Stomach smooth muscle (tissue), 2 donors: ENCODE measurements around the gene TRMT1.

ENCODE experiments used
- H3K27ac ChIP-seq: one replicate; pipeline ENCODE4 v1.7.0; 2013; ENCODE audit warnings: mild to moderate bottlenecking, low read length, inconsistent platforms
- H3K27me3 ChIP-seq, 2 donors: one replicate each; pipeline ENCODE4 v1.7.0; 2013; ENCODE audit warnings: low read length in 2 of 2; ENCODE audit not compliant: insufficient read depth in 2 of 2, control insufficient read depth in 1 of 2
- H3K36me3 ChIP-seq, 2 donors: one replicate each; pipeline ENCODE4 v1.7.0; 2013; ENCODE audit warnings: low read length in 2 of 2; ENCODE audit not compliant: control insufficient read depth in 2 of 2, insufficient read depth in 2 of 2
- H3K4me1 ChIP-seq: one replicate; pipeline ENCODE4 v1.7.0; 2013; ENCODE audit warnings: low read length; ENCODE audit not compliant: control insufficient read depth, insufficient read depth
- H3K4me3 ChIP-seq, 2 donors: one replicate each; pipeline ENCODE4 v1.7.0; 2013; ENCODE audit warnings: low read length in 2 of 2
- H3K9ac ChIP-seq, 2 donors: one replicate each; pipeline ENCODE4 v1.7.0; 2013; ENCODE audit warnings: low read length in 2 of 2, mild to moderate bottlenecking in 1 of 2
- H3K9me3 ChIP-seq, 2 donors: one replicate each; pipeline ENCODE4 v1.7.0; 2013; ENCODE audit warnings: low read length in 2 of 2; ENCODE audit not compliant: control insufficient read depth in 2 of 2
- donor health status: healthy.
- donor health status: Pancreatic carcinoma.

The TRMT1 gene

GRCh38 chr19:13109361-13110098 is 7.0 kb downstream of the TRMT1 start:
- H3K4me1 ChIP-seq, result peaks cover 3% of the 10 kb centered on the region
- H3K4me3 ChIP-seq, result no peak overlapping the region
- no peaks in the 10 kb centered on the region for H3K9me3 ChIP-seq
- no peak overlapping the region for H3K27ac ChIP-seq
- H3K9ac ChIP-seq, result no peak overlapping the region
- H3K27me3 ChIP-seq, result no peaks in the 10 kb centered on the region
- H3K36me3 ChIP-seq, result peaks cover 4 to 13% of the 10 kb centered on the region in 2 donors

GRCh38 chr19:13104848-13105711 is 11.5 kb downstream of the TRMT1 start:
- Histone ChIP-seq H3K36me3 (peaks cover 0 to 7% of the 10 kb centered on the region in 2 donors), H3K9ac (no peak overlapping the region), H3K27ac (no peak overlapping the region), H3K4me1 (peaks cover 22% of the 10 kb centered on the region), H3K4me3 (peak overlapping the region in 1 of 2 donors; percentile 8), H3K27me3 (peaks cover 2 to 3% of the 10 kb centered on the region in 2 donors), H3K9me3 (no peaks in the 10 kb centered on the region)

- Histone ChIP-seq H3K4me1 (peaks cover 25% of the 10 kb centered on the region), H3K4me3 (peak overlapping the region in 1 of 2 donors; percentile 8), H3K27me3 (peaks cover 2 to 3% of the 10 kb centered on the region in 2 donors), H3K9me3 (no peaks in the 10 kb centered on the region), H3K36me3 (peaks cover 0 to 5% of the 10 kb centered on the region in 2 donors), H3K27ac (no peak overlapping the region), H3K9ac (no peak overlapping the region)
These were observed 12.1 kb downstream of the TRMT1 start for GRCh38 chr19:13104360-13104847.

- H3K4me3 ChIP-seq, result no peak overlapping the region
- H3K9me3 ChIP-seq, result no peaks in the 10 kb centered on the region
- peaks cover 31% of the 10 kb centered on the region for H3K4me1 ChIP-seq
- H3K27me3 ChIP-seq, result peaks cover 2 to 6% of the 10 kb centered on the region in 2 donors
- peaks cover 0 to 2% of the 10 kb centered on the region in 2 donors for H3K36me3 ChIP-seq
- H3K27ac ChIP-seq, result peak overlapping the region; percentile 24
- no peak overlapping the region for H3K9ac ChIP-seq
These were observed 12.8 kb downstream of the TRMT1 start for GRCh38 chr19:13103581-13104359.

- Histone ChIP-seq H3K4me3 (peak within 1 kb of the TSS; percentile 60 to 70), H3K9ac (peak within 1 kb of the TSS; percentile 13 to 48), H3K9me3 (no peaks in the 10 kb centered on the region), H3K27me3 (peaks cover 2 to 8% of the 10 kb centered on the region in 2 donors), H3K27ac (peak within 1 kb of the TSS; percentile 37), H3K36me3 (peaks cover 0 to 2% of the 10 kb centered on the region in 2 donors), H3K4me1 (peaks cover 34% of the 10 kb centered on the region)
These were observed 13.6 kb downstream of the TRMT1 start, which contains the start of gene LYL1 for GRCh38 chr19:13102666-13103580. TSS of gene LYL1 (minus strand) at chr19:13102858. CDS start at chr19:13101171, 1,687 bp downstream.

- H3K9me3 ChIP-seq, result no peaks in the 10 kb centered on the region
- H3K4me3 ChIP-seq, result peak overlapping the region; percentile 60 to 70
- H3K4me1 ChIP-seq, result peaks cover 36% of the 10 kb centered on the region
- peaks cover 0 to 2% of the 10 kb centered on the region in 2 donors for H3K36me3 ChIP-seq
- H3K9ac ChIP-seq, result peak overlapping the region in 1 of 2 donors; percentile 48
- peak overlapping the region; percentile 37 for H3K27ac ChIP-seq
- H3K27me3 ChIP-seq, result peaks cover 2 to 8% of the 10 kb centered on the region in 2 donors
These were observed 14.2 kb downstream of the TRMT1 start for GRCh38 chr19:13102416-13102665.

GRCh38 chr19:13101590-13102415 is 14.7 kb downstream of the TRMT1 start:
- Histone ChIP-seq H3K4me1 (peaks cover 36% of the 10 kb centered on the region), H3K4me3 (peak overlapping the region; percentile 60 to 70), H3K9me3 (no peaks in the 10 kb centered on the region), H3K27me3 (peaks cover 2 to 8% of the 10 kb centered on the region in 2 donors), H3K9ac (peak overlapping the region in 1 of 2 donors; percentile 48), H3K27ac (peak overlapping the region; percentile 37), H3K36me3 (peaks cover 0 to 2% of the 10 kb centered on the region in 2 donors)

- no peaks in the 10 kb centered on the region for H3K9me3 ChIP-seq
- no peak overlapping the region for H3K9ac ChIP-seq
- peaks cover 2 to 8% of the 10 kb centered on the region in 2 donors for H3K27me3 ChIP-seq
- peak overlapping the region in 1 of 2 donors; percentile 70 for H3K4me3 ChIP-seq
- no peak overlapping the region for H3K27ac ChIP-seq
- H3K36me3 ChIP-seq, result peaks cover 0 to 2% of the 10 kb centered on the region in 2 donors
- peaks cover 36% of the 10 kb centered on the region for H3K4me1 ChIP-seq
These were observed 15.5 kb downstream of the TRMT1 start for GRCh38 chr19:13100841-13101589.
